ENCODE results near the gene ANKS1B. TPM values are rescaled to one million over a fixed set of nuclear protein-coding genes. Genes with fewer than 3 reads are reported as not detected.
A peak's percentile ranks its signal among the peaks of the same experiment; 100 is the strongest.

The ANKS1B gene
- polyA plus RNA-seq, 1 donor, result 4.8 TPM

- DNase-seq, result no peak
These were observed 24.4 kb downstream of the ANKS1B start for GRCh38 chr12:99960311-99960710.

GRCh38 chr12:99959549-99960170, 25.1 kb downstream of the ANKS1B start:
- DNase-seq, result no peak

DNA sequence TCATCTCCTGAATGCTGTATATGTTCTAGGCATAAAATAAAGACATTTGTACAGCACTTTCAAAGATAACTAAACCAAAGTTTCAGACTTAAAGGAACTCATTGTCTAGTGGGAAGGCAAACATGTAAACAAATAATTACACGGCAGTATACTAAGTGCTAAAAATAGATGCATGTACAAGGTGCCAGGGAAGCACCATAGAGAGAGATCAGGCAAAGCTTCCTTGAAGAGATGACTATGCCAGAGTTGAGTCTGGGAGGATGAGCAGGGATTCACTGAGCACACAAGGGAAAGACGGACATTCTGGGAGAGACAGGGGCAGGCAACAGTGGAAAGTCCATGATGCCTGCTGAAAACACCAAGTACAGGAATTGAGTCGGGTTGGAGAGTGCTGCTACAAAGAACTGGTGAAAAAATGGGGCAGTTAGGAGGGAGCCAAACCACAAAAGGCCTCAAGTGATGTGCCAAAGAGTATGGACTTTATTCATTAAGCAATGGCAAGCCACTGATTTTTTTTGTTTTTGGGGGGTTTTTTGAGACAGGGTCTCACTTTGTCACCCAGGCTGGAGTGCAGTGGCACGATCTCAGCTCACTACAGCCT, 26.8 kb downstream of the ANKS1B start:
- DNase-seq, result no peak

- no peak for DNase-seq
These were observed 30.0 kb downstream of the ANKS1B start for GRCh38 chr12:99954724-99955123.

DNA sequence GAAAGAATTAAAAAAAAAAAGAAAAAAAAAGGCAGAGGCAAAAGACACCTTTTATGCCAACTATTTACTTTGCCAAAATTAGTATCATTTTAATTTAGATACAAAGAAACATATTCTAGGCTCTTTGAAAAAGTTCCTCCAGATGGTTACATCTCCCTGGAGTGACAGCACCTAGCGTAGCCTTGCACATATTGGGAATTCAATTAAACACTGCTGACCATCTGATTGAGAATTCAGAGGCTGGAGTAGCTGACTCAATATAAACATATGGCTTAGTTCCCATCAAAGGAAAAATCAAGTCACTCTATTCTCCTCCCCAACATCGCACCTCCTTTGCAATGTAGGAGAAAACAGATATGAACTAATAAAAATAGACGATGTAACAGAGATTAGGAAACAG, 36.4 kb downstream of the ANKS1B start:
- no peak for DNase-seq

DNA sequence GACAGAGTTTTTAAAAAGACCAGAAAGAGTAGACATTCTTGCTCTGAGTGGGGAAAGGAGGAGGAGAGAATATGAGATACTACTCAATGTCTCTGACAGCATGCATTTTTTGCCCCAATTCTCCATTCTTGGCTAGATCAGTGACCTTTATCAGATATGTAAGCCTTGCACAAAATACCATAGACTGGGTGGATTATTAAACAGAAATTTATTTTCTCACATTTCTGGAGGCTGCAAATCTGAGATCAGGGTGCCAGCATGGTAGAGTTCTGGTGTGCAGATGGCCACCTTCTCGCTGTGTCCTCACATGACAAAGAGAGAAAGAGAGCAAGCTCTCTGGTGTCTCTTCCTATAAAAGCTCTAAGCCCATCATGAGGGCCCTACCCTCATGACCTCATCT, 38.6 kb downstream of the ANKS1B start:
- no peak for DNase-seq

DNA sequence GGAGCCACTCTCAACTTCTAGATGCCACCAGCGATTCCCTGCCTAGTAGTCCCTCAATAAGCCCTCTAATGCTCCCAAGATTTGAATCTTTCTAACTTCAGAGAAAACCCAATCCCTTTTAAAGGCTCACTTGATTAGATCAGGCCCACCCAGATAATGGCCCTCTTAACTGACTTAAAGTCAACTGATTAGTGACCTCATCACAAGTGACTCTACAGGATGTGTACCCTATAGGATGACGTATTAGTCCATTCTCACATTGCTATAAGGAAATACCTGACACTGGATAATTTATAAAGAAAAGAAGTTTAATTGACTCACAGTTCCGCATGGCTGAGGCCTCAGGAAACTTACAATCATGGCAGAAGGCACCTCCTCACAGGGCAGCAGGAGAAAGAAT, 49.1 kb downstream of the ANKS1B start:
- DNase-seq, result no peak

DNA sequence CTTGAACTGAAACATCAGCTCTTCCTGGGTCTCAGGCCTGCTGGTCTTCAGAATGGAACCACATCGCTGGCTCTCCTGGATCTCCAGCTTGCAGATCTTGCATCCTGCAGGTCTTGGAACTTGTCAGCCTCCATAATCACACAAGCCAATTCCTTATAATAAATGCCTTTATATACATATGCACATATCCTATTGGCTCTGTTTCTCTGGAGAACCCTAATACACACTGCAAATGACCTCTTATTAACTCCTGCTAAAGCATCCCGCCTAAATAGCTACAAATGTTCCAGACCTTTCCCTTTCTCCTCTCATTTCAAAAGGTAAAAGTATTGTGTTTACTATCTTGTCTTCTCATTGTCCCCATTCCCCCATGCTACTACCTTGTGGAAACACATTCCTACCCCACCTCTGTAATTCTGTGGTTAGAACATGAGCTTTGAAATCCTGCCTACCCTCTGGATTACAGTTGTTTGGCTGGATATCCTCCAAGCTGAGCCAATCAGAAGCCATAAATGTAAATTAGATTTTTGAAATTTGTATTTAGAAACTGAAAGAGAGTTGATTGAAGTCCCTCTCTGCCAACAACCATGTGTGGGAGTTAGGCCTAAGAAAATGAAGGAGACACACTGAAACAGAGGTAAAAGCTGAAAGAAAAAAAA, 58.1 kb downstream of the ANKS1B start:
- DNase-seq, result no peak

DNA sequence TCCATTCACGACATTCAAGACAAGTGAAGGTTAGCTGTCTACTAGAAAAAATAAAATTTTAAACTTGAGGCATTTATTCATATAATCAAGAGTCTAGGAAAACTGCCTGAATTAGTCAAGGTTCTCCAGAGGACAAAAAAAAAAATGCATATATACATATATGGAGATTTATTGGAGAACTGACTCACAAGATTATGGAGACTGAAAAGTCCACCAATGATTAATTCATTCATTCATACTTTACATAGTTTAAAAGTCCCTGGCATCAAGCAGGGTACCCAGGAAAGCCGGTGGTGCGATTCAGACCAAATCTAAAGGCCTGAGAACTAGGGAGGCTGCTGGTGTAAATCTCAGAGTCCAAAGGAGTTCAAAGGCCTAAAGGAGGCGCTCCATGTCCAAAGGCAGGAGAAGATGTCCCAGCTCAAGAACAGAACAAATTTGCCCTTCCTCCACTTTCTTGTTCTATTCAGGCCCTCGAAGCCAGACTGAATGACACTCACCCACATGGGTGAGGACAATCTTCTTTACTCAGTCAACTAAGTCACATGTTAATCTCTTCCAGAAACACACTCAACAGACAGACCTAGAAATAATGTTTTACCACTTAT, 64.3 kb downstream of the ANKS1B start:
- no peak for DNase-seq

- no peak for DNase-seq
These were observed 66.9 kb downstream of the ANKS1B start for GRCh38 chr12:99917711-99918402.

DNA sequence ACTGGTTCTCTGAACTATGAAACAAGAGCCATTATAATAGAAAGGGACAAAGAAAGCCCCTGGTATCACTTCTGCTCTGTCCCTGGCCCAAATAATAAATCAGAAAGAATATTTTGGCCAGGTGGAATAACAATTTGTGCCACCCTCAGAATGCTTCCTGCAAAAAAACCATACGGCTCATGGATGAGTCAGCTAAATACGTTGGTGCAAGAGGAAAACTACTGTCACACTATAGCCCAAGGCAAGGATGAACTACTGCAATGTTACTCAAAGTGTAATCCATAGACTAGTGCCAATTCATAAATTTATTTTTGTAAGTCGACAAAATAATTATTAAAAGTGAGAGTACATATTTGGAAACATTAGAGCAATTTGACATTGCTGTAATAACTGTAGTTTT, 68.2 kb downstream of the ANKS1B start:
- DNase-seq, result no peak

DNA sequence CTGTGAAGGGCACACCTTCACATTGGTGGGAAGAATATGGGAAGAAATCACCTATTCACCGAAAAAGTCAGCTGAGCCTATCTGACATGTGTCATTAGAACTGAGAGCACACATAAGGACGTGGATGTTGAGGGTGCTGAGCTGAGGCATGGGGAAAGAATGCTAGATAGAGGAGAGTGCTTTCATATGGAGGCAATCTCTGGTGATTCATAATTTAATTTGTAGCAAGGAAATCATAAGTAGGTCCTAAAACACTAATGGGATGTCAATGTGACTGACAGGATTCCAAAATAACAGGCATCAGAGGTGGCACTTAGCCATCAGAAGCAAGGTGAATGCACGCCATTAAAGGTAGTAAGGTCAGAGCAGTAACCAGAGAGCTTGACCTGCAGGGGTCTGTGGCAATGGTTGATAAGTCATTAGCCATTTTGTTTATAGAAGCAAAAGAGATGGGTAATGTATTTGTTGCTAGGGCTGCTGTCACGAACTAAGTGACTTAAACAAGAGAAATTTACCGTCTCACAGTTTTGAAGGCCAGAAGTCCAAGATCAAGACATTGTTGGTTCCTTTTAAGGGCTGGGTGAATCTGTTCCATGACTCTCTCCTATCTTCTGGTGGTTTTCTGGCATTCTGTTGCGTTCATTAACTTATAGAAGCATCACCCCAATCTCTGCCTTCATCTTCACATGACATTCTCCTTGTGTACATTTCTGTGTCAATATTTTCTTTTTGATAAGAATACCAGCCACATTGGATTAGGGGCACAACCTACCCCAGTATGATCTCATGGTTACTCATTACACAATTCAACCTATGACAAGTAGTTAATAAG, 69.3 kb downstream of the ANKS1B start:
- DNase-seq, result no peak

- no peak for DNase-seq
These were observed 70.5 kb downstream of the ANKS1B start for GRCh38 chr12:99914206-99914605.

- no peak for DNase-seq
These were observed 72.8 kb downstream of the ANKS1B start for GRCh38 chr12:99911967-99912366.

GRCh38 chr12:99911081-99911480, 73.7 kb downstream of the ANKS1B start:
- peak; percentile 29 for DNase-seq

GRCh38 chr12:99910342-99910741, 74.4 kb downstream of the ANKS1B start:
- DNase-seq, result no peak

GRCh38 chr12:99906786-99907579, 77.8 kb downstream of the ANKS1B start:
- no peak for DNase-seq

DNA sequence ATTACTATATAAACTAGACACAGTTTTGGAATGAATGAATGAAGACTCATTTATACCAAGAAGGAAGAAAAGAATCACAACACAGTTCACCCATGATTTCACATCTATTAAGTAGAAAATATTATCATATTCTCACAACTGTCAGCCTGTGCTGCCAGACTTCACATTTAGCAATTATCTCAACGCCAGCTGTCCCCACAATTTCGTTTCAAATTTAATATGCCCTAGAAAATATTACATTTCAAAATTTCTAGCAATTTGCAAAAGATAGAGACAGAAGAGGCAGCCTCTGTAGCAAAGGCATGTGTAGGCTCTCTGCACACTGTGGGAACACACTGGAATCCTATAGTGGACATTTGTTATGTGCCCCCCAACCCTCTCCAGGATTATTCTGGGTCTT, 83.6 kb downstream of the ANKS1B start:
- DNase-seq, result no peak

DNA sequence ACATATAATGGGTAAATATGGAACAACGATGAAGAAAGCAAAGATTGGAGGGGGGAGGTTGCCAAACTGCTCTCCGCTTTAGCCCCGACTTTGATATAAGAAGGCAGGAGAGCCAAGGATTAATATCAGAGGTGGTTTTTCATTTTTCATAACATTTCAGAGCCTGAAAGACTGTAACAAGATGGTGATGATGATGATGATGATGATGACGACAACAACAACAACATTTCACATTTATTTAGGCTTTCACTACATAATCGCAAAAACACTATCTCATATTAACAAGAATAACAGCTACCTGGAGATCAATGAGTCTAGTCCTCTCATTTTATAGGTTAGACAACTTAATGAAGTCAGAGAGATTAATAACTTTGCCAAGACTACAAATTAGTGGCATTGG, 86.1 kb downstream of the ANKS1B start:
- DNase-seq, result no peak

GRCh38 chr12:99879439-99879838, 105.3 kb downstream of the ANKS1B start:
- DNase-seq, result no peak

GRCh38 chr12:99875081-99875480, 109.7 kb downstream of the ANKS1B start:
- no peak for DNase-seq

Measured in left kidney (tissue), 2 donors.